Adrenal gland (tissue), 12 donors: ENCODE measurements around the gene NHSL1. TPM values are rescaled to one million over a fixed set of nuclear protein-coding genes. Genes with fewer than 3 reads are reported as not detected.

Source experiments
- DNase-seq, 7 donors: peaks; one replicate each; pipeline ENCODE4 v3.0.0-alpha.2; 2019 to 2020
- H3K27ac ChIP-seq, 5 donors: fragments of 200-600 bp; sonication (generic) in 4 of 5; 1 replicate in 3 of 5; 2 replicates in 2 of 5; pipeline versions ENCODE4 v1.5.1 to v1.8.0; 2016 to 2020; ENCODE audit warnings: mild to moderate bottlenecking in 1 of 5
- H3K27me3 ChIP-seq: fragments of 200-600 bp; 2 replicates; pipeline ENCODE4 v1.8.0; 2021
- H3K36me3 ChIP-seq, 2 donors: fragments of 200-600 bp; replicated peaks in 1 of 2; 1 replicate in 1 of 2; 2 replicates in 1 of 2; pipeline versions ENCODE4 v1.5.1 to v1.8.0; 2018 to 2022
- H3K4me1 ChIP-seq, 2 donors: fragments of 200-600 bp; replicated peaks in 1 of 2; 1 replicate in 1 of 2; 2 replicates in 1 of 2; pipeline versions ENCODE4 v1.5.1 to v1.8.0; 2018 to 2021
- H3K4me3 ChIP-seq, 4 donors: fragments of 200-600 bp; sonication (generic) in 3 of 4; one replicate each; pipeline ENCODE4 v1.5.1; 2016 to 2018
- H3K9me3 ChIP-seq, 3 donors: fragments of 200-600 bp; sonication (generic) in 1 of 3; replicated peaks in 1 of 3; 1 replicate in 2 of 3; 2 replicates in 1 of 3; pipeline versions ENCODE4 v1.5.1 to v1.8.0; 2016 to 2021
- POLR2A ChIP-seq, 2 donors: fragments of 450-650 bp; IDR thresholded peaks; one replicate each; pipeline ENCODE4 v1.6.1; 2017; ENCODE audit warnings: antibody characterized with exemption in 2 of 2, mild to moderate bottlenecking in 2 of 2, moderate library complexity in 1 of 2
- WGBS, 4 donors: extraction: QIAGEN DNeasy Blood & Tissue Kit in 2 of 4; methylation state at CpG; one replicate each; pipeline versions ENCODE4 v1.1.5 to v1.1.7; 2013 to 2017; 5-methylcytosine and 5-hydroxymethylcytosine counted together
- intact Hi-C, 2 donors: fragments of 100-400 bp; cut with DNase I; formaldehyde crosslinking; loops; one replicate each; pipeline versions ENCODE4 v1.14.1 to v1.15.0; 2022 to 2023
- polyA plus RNA-seq, 3 donors: library from polyadenylated mRNA; stranded (reverse); fragments of 200-250 nt in 2 of 3; fragments of 350-450 nt in 1 of 3; fragmentation: Illumina TruSeq in 1 of 3; extraction: RNeasy Lipid Tissue Mini Kit (QIAGEN cat#74804) in 1 of 3; gene quantifications; one replicate each; pipeline ENCODE4 v1.2.3, GENCODE V29; 2013 to 2014
- total RNA-seq, 9 donors: library from RNA; depleted of rRNA in 4 of 9; stranded (reverse); fragments of >200 nt in 4 of 9; fragments of 120-200 nt in 1 of 9; fragmentation: NEBNext Ultra II Directional in 1 of 9; extraction: Animal tissue kit (Norgen Biotek cat#: 25700) in 1 of 9; gene quantifications; one replicate each; pipeline versions ENCODE4 v1.1.0 to v1.2.4, GENCODE V29; 2013 to 2023
- TF ChIP-seq, protein P1 (sequence below), 6 experiments: fragments of 450-650 bp in 4 of 6; fragments of 200-600 bp in 2 of 6; sonication (generic) in 1 of 6; IDR thresholded peaks; 1 replicate in 5 of 6; 2 replicates in 1 of 6; pipeline versions ENCODE4 v1.5.1 to v1.8.0; 2016 to 2021; ENCODE audit warnings: antibody characterized with exemption in 6 of 6, mild to moderate bottlenecking in 2 of 6, moderate library complexity in 1 of 6
- donor health status: healthy with polysubstance abuse.
- donor health status: Bipolar disorder and iron deficiency.
- donor health status: DM: yes; HTN: yes; CAD: no.
- donor health status: DM: no; HTN: no; CAD: no.
- donor health status: DM: no; HTN: no; CAD: no.
- donor health status: DM: yes; HTN: yes; CAD: no.

Gene NHSL1
- total and polyA plus RNA-seq, 12 donors: 1.2 to 12.7 (median 5.3) TPM

GRCh38 chr6:138434096-138434495 is 65.2 kb downstream of the NHSL1 start:
- intact Hi-C loops: no loop called here
- DNase-seq: no peak
- Histone ChIP-seq H3K27me3 (no peaks in the 10 kb centered on the region), H3K4me1 (peaks cover 0 to 5% of the 10 kb centered on the region in 2 donors), H3K4me3 (no peak overlapping the region), H3K36me3 (no peaks in the 10 kb centered on the region), H3K27ac (no peak overlapping the region), H3K9me3 (no peaks in the 10 kb centered on the region)
- 62 to 77% (median 70%) methylated on average over 3 of the region's 3 CpGs for WGBS, 4 donors
- TF ChIP-seq POLR2A (IDR thresholded peaks at IDR 0.05): no peak
- TF ChIP-seq, protein P1, sequence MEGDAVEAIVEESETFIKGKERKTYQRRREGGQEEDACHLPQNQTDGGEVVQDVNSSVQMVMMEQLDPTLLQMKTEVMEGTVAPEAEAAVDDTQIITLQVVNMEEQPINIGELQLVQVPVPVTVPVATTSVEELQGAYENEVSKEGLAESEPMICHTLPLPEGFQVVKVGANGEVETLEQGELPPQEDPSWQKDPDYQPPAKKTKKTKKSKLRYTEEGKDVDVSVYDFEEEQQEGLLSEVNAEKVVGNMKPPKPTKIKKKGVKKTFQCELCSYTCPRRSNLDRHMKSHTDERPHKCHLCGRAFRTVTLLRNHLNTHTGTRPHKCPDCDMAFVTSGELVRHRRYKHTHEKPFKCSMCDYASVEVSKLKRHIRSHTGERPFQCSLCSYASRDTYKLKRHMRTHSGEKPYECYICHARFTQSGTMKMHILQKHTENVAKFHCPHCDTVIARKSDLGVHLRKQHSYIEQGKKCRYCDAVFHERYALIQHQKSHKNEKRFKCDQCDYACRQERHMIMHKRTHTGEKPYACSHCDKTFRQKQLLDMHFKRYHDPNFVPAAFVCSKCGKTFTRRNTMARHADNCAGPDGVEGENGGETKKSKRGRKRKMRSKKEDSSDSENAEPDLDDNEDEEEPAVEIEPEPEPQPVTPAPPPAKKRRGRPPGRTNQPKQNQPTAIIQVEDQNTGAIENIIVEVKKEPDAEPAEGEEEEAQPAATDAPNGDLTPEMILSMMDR (IDR thresholded peaks at IDR 0.05): no peak

GRCh38 chr6:138432063-138432356 is 67.3 kb downstream of the NHSL1 start:
- intact Hi-C loops: no loop called here
- 91% methylated on average over 4 to 11 of the region's 11 CpGs; no CpG with 5 or more reads in 1 of the 4 donors for WGBS, 4 donors
- H3K27ac ChIP-seq: no peak overlapping the region

DNA sequence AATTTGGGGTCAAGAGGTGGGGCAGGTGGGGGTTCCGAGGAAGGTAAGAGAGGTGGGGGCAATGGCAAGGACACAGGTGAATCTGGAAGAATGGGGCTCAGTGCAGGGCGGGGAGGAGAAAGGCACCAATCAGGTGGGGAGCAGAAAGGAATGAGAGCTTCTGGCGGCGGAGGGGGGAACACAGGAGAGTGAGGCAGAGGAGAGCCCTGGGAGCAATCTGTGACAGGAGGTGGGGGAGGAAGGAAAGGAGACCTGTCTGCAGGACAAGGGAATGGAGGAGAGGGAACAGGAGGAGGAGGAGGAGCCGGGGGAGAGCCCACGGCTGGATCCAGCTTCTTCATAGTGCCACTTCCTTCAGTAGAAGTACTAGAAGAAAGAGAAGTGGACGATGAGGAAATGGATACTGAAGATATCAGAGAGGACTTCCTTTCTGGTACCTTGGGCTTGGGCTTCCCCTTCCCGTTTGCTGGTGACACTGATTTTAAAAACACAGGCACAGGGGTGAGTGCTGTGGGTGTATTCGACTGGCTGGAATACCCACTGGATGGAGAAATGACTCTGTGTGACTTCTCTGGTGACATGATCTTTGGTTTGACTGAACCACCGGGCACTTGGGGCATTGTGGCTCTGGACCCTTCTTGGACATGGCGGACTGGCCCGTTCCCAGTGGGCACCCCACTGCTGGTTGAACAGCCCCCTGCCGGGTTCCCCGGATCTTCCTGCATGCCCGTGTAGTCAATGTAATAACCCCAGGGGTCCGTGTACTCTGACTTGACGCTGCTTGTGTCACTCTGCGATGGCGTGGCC is 67.8 kb downstream of the NHSL1 start:
- peak in 1 of 7 donors; percentile 16 for DNase-seq
- H3K4me3 ChIP-seq: no peak overlapping the region
- WGBS, 4 donors: 76 to 86% (median 80%) methylated on average over 10 to 19 of the region's 19 CpGs
- H3K36me3 ChIP-seq: no peaks in the 10 kb centered on the region
- H3K27ac ChIP-seq: no peak overlapping the region
- intact Hi-C loops: loop anchor here in 1 of 2 donors (2.0 kb wide), 1 partner anchor 159 kb away; no protein-coding TSS in a partner anchor
- H3K9me3 ChIP-seq: no peaks in the 10 kb centered on the region
- TF ChIP-seq, protein P1 (IDR thresholded peaks at IDR 0.05): no peak
- TF ChIP-seq POLR2A (IDR thresholded peaks at IDR 0.05): no peak
- H3K4me1 ChIP-seq: peaks cover 0 to 5% of the 10 kb centered on the region in 2 donors
- H3K27me3 ChIP-seq: no peaks in the 10 kb centered on the region

More at GRCh38 chr6:138432063-138432356, 67.3 kb downstream of the NHSL1 start:
- no peak overlapping the region for H3K4me3 ChIP-seq
- TF ChIP-seq, protein P1 (IDR thresholded peaks at IDR 0.05): no peak
- no peak for TF ChIP-seq POLR2A (IDR thresholded peaks at IDR 0.05)
- H3K36me3 ChIP-seq: no peaks in the 10 kb centered on the region
- H3K9me3 ChIP-seq: no peaks in the 10 kb centered on the region
- peaks cover 0 to 5% of the 10 kb centered on the region in 2 donors for H3K4me1 ChIP-seq
- no peaks in the 10 kb centered on the region for H3K27me3 ChIP-seq
- DNase-seq: no peak

DNA sequence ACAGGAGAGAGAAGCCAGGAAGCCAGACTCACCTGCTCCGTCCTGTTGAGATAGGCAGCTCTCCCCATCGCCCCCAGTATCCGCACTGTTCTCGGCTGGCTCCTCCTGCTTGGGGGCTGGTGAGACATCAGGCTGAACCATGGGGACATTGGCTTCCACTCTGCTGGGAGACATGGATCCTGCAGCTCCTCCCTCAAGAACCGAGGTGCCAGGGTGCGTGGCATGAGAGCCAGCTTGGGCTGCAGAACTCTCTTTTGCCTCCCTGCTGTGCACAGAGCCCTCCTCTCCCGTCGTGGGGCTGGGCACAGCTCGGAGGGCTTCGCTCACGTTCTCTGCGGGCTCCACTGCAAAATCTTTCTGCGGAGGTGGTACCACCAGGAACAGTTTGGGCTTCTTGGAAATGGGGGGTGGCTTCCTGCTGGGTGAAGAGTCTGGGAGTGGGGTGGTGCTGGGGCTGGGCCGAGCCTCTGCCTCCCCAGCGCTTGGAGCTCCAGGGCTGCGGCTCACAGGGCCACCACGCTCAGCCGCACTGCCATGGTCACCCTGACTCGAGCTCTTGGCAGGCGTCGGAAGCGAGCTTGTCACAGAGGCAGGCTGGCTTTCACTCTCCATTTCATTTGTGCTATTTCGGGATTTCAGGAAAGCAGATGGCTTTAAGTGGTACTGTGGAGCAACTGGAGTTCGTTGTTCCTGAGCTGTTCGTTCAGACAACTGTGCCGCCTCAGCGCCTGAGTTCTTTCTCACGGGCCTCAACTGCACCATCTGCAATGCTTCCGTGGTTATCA is 68.7 kb downstream of the NHSL1 start:
- no peaks in the 10 kb centered on the region for H3K36me3 ChIP-seq
- intact Hi-C loops: loop anchor here in 1 of 2 donors (2.0 kb wide), 1 partner anchor 160 kb away; no protein-coding TSS in a partner anchor
- H3K4me1 ChIP-seq: peaks cover 0 to 5% of the 10 kb centered on the region in 2 donors
- no peaks in the 10 kb centered on the region for H3K27me3 ChIP-seq
- H3K9me3 ChIP-seq: no peaks in the 10 kb centered on the region
- no peak for DNase-seq
- TF ChIP-seq POLR2A (IDR thresholded peaks at IDR 0.05): no peak
- TF ChIP-seq, protein P1 (IDR thresholded peaks at IDR 0.05): no peak
- H3K27ac ChIP-seq: no peak overlapping the region
- no peak overlapping the region for H3K4me3 ChIP-seq
- WGBS, 4 donors: 82 to 93% (median 89%) methylated on average over 20 to 29 of the region's 29 CpGs
